Colon (tissue), 2 donors: ENCODE results near the gene DNAJC10.
"Not testable (repeated sequence)": the region's sequence is repeated elsewhere in the genome, so short reads cannot be mapped to it uniquely, and the experiment has no call there.

Experiments used
- FAIRE-seq: peaks from 2 replicates; lab custom pipeline; 2012; peaks lifted over from hg19 to GRCh38; lab: Jason Lieb, UNC
- donor health status: control.
- donor health status: control.

The DNAJC10 gene

GRCh38 chr2:182728014-182728413 lies 12.0 kb downstream of the DNAJC10 start:
- peak; percentile 5 for FAIRE-seq

- no peak for FAIRE-seq
Observed at GRCh38 chr2:182729710-182730339, 13.8 kb downstream of the DNAJC10 start.

- FAIRE-seq, result no peak
Observed at GRCh38 chr2:182730486-182730885, 14.4 kb downstream of the DNAJC10 start.

- no peak for FAIRE-seq
Observed at GRCh38 chr2:182732736-182733135, 16.7 kb downstream of the DNAJC10 start.

- FAIRE-seq, result no peak
Observed at GRCh38 chr2:182733572-182733971, 17.5 kb downstream of the DNAJC10 start.

- FAIRE-seq, result not testable (repeated sequence)
Observed at GRCh38 chr2:182736856-182737255, 20.8 kb downstream of the DNAJC10 start.

- no peak for FAIRE-seq
Observed at GRCh38 chr2:182740701-182741100, 24.6 kb downstream of the DNAJC10 start.

GRCh38 chr2:182741620-182742019 lies 25.6 kb downstream of the DNAJC10 start:
- FAIRE-seq, result no peak

- FAIRE-seq, result no peak
Observed at GRCh38 chr2:182744490-182744889, 28.4 kb downstream of the DNAJC10 start.

GRCh38 chr2:182745061-182745460 lies 29.0 kb downstream of the DNAJC10 start:
- no peak for FAIRE-seq

- not testable (repeated sequence) for FAIRE-seq
Observed at GRCh38 chr2:182745894-182746293, 29.8 kb downstream of the DNAJC10 start.

GRCh38 chr2:182754231-182754630 lies 38.2 kb downstream of the DNAJC10 start:
- no peak for FAIRE-seq

GRCh38 chr2:182758379-182758778 lies 42.3 kb downstream of the DNAJC10 start:
- no peak for FAIRE-seq

- FAIRE-seq, result no peak
Observed at GRCh38 chr2:182761903-182762302, 45.8 kb downstream of the DNAJC10 start.

- no peak for FAIRE-seq
Observed at GRCh38 chr2:182763311-182763912, 47.4 kb downstream of the DNAJC10 start.

GRCh38 chr2:182766626-182767025 lies 50.6 kb downstream of the DNAJC10 start:
- no peak for FAIRE-seq

GRCh38 chr2:182767578-182767977 lies 51.5 kb downstream of the DNAJC10 start:
- no peak for FAIRE-seq

GRCh38 chr2:182768950-182769349 lies 52.9 kb downstream of the DNAJC10 start:
- FAIRE-seq, result not testable (repeated sequence)

- no peak for FAIRE-seq
Observed at GRCh38 chr2:182779323-182779722, 63.3 kb downstream of the DNAJC10 start.

GRCh38 chr2:182781099-182781498 lies 65.0 kb downstream of the DNAJC10 start:
- not testable (repeated sequence) for FAIRE-seq

GRCh38 chr2:182782686-182783085 lies 66.6 kb downstream of the DNAJC10 start:
- not testable (repeated sequence) for FAIRE-seq

- FAIRE-seq, result no peak
Observed at GRCh38 chr2:182784058-182784706, 68.1 kb downstream of the DNAJC10 start.

GRCh38 chr2:182784777-182785176 lies 68.7 kb downstream of the DNAJC10 start:
- FAIRE-seq, result no peak

GRCh38 chr2:182792441-182792840 lies 76.4 kb downstream of the DNAJC10 start:
- FAIRE-seq, result no peak
